ENCODE data around the gene MTTP.

The MTTP gene

GRCh38 chr4:99586797-99587196, 12.2 kb downstream of the MTTP start:
- H3K36me3 Mint-ChIP-seq (ENCODE audit: low read depth): no peaks in the 10 kb centered on the region
- no peak overlapping the region for H3K4me3 Mint-ChIP-seq
- H3K4me1 Mint-ChIP-seq: peaks cover 9% of the 10 kb centered on the region

GRCh38 chr4:99587309-99587708, 12.7 kb downstream of the MTTP start:
- H3K4me3 Mint-ChIP-seq: no peak overlapping the region
- H3K4me1 Mint-ChIP-seq: peaks cover 9% of the 10 kb centered on the region
- H3K27ac Mint-ChIP-seq: no peak overlapping the region
- H3K36me3 Mint-ChIP-seq (ENCODE audit: low read depth): no peaks in the 10 kb centered on the region
- no peaks in the 10 kb centered on the region for H3K27me3 Mint-ChIP-seq (ENCODE audit: low read depth)
- no peaks in the 10 kb centered on the region for H3K9me3 Mint-ChIP-seq
- TF ChIP-seq CTCF (IDR thresholded peaks at IDR 0.05; ENCODE audit: unreplicated experiment in 3 of 3): no peak

More at GRCh38 chr4:99586797-99587196, 12.2 kb downstream of the MTTP start:
- Mint-ChIP-seq H3K27me3 (ENCODE audit: low read depth) (no peaks in the 10 kb centered on the region), H3K9me3 (no peaks in the 10 kb centered on the region), H3K27ac (no peak overlapping the region)
- TF ChIP-seq CTCF (IDR thresholded peaks at IDR 0.05; ENCODE audit: unreplicated experiment in 3 of 3): no peak

- H3K36me3 Mint-ChIP-seq (ENCODE audit: low read depth): no peaks in the 10 kb centered on the region
- H3K27ac Mint-ChIP-seq: no peak overlapping the region
- no peak for TF ChIP-seq CTCF (IDR thresholded peaks at IDR 0.05; ENCODE audit: unreplicated experiment in 3 of 3)
- peaks cover 9% of the 10 kb centered on the region for H3K4me1 Mint-ChIP-seq
- no peaks in the 10 kb centered on the region for H3K27me3 Mint-ChIP-seq (ENCODE audit: low read depth)
- no peak overlapping the region for H3K4me3 Mint-ChIP-seq
- H3K9me3 Mint-ChIP-seq: no peaks in the 10 kb centered on the region
These were observed 13.2 kb downstream of the MTTP start for GRCh38 chr4:99587803-99588202.

- no peak for TF ChIP-seq CTCF (IDR thresholded peaks at IDR 0.05; ENCODE audit: unreplicated experiment in 3 of 3)
- Mint-ChIP-seq H3K27ac (no peak overlapping the region), H3K4me1 (peaks cover 9% of the 10 kb centered on the region), H3K4me3 (no peak overlapping the region), H3K9me3 (no peaks in the 10 kb centered on the region), H3K36me3 (ENCODE audit: low read depth) (no peaks in the 10 kb centered on the region), H3K27me3 (ENCODE audit: low read depth) (no peaks in the 10 kb centered on the region)
These were observed 17.1 kb downstream of the MTTP start for GRCh38 chr4:99591757-99592156.

GRCh38 chr4:99593781-99594641, 19.4 kb downstream of the MTTP start:
- Mint-ChIP-seq H3K4me1 (no peaks in the 10 kb centered on the region), H3K9me3 (no peaks in the 10 kb centered on the region), H3K36me3 (ENCODE audit: low read depth) (no peaks in the 10 kb centered on the region), H3K4me3 (no peak overlapping the region), H3K27me3 (ENCODE audit: low read depth) (no peaks in the 10 kb centered on the region), H3K27ac (no peak overlapping the region)
- no peak for TF ChIP-seq CTCF (IDR thresholded peaks at IDR 0.05; ENCODE audit: unreplicated experiment in 3 of 3)

- Mint-ChIP-seq H3K27me3 (ENCODE audit: low read depth) (no peaks in the 10 kb centered on the region), H3K4me1 (no peaks in the 10 kb centered on the region), H3K27ac (no peak overlapping the region), H3K9me3 (no peaks in the 10 kb centered on the region), H3K4me3 (no peak overlapping the region), H3K36me3 (ENCODE audit: low read depth) (no peaks in the 10 kb centered on the region)
- TF ChIP-seq CTCF (IDR thresholded peaks at IDR 0.05; ENCODE audit: unreplicated experiment in 3 of 3): no peak
These were observed 20.2 kb downstream of the MTTP start for GRCh38 chr4:99594818-99595217.

Measured in nephron (organoid).